PC-3 (cell line): ENCODE data around the gene SF3B2. TPM values are rescaled to one million over a fixed set of nuclear protein-coding genes. Genes with fewer than 3 reads are reported as not detected.

Experiments
- ATAC-seq: fragments of 200-7000 bp; cut with Tn5 transposase; 2 replicates; pipeline ENCODE4 v1.9.1; 2020; ENCODE audit warnings: mild to moderate bottlenecking, moderate library complexity
- BruUV-seq: library from RNA; stranded (reverse); fragments of 400-500 nt; replicated peaks from 2 replicates; lab custom pipeline; 2021; lab: Mats Ljungman, UMichigan
- CTCF ChIA-PET: fragments of 300-600 bp; sonication (Branson Sonifier 250); formaldehyde crosslinking; loops from one replicate; lab custom pipeline; 2022; ENCODE audit warnings: antibody characterized with exemption; lab: Charles Lee
- POLR2A ChIA-PET: fragments of 300-600 bp; sonication (Branson Sonifier 250); formaldehyde crosslinking; loops from one replicate; lab custom pipeline; 2022; ENCODE audit warnings: antibody characterized with exemption; ENCODE audit not compliant: unreplicated experiment; lab: Charles Lee
- DNase-seq: peaks from one replicate; pipeline ENCODE4 v3.0.0-alpha.2; 2015
- H2AFZ ChIP-seq: fragments of 300-600 bp; sonication (generic); 2 replicates; pipeline ENCODE4 v1.6.0; 2016; ENCODE audit warnings: antibody characterized with exemption, low read length
- H3F3A ChIP-seq: fragments of 300-600 bp; sonication (generic); one replicate; pipeline ENCODE4 v1.6.0; 2017; ENCODE audit warnings: antibody characterized with exemption, low read length, control low read depth, mild to moderate bottlenecking; ENCODE audit not compliant: unreplicated experiment
- H3K27ac ChIP-seq: fragments of 300-600 bp; sonication (generic); 2 replicates; pipeline ENCODE4 v1.5.1; 2016; ENCODE audit warnings: mild to moderate bottlenecking, low read length
- H3K27me3 ChIP-seq: fragments of 300-600 bp; sonication (generic); 2 replicates; pipeline ENCODE4 v1.6.1; 2016; ENCODE audit warnings: low read length, mixed read lengths
- H3K36me3 ChIP-seq: fragments of 300-600 bp; sonication (generic); 2 replicates; pipeline ENCODE4 v1.6.1; 2016; ENCODE audit warnings: low read depth, mixed run types, low read length, mixed read lengths
- H3K4me1 ChIP-seq: fragments of 300-600 bp; sonication (generic); 2 replicates; pipeline ENCODE4 v1.5.1; 2016; ENCODE audit warnings: low read length; ENCODE audit not compliant: insufficient read depth
- H3K4me2 ChIP-seq: fragments of 300-600 bp; sonication (generic); 2 replicates; pipeline ENCODE4 v1.6.0; 2016; ENCODE audit warnings: low read length
- H3K4me3 ChIP-seq: fragments of 300-600 bp; sonication (generic); 2 replicates; pipeline ENCODE4 v1.5.1; 2016; ENCODE audit warnings: mild to moderate bottlenecking, low read length, mixed read lengths
- H3K79me2 ChIP-seq: fragments of 300-600 bp; sonication (generic); 2 replicates; pipeline ENCODE4 v1.6.1; 2017; ENCODE audit warnings: low read length, mixed read lengths
- H3K9ac ChIP-seq: fragments of 300-600 bp; sonication (generic); 2 replicates; pipeline ENCODE4 v1.6.0; 2016; ENCODE audit warnings: mild to moderate bottlenecking, low read length
- H3K9me2 ChIP-seq: fragments of 300-600 bp; sonication (generic); replicated peaks from 2 replicates; pipeline ENCODE4 v1.6.1; 2016; ENCODE audit warnings: mixed run types, low read length, mixed read lengths
- H3K9me3 ChIP-seq: fragments of 300-600 bp; sonication (generic); 2 replicates; pipeline ENCODE4 v1.6.1; 2016; ENCODE audit warnings: low read length, mixed read lengths
- H4K20me1 ChIP-seq: fragments of 300-600 bp; sonication (generic); 2 replicates; pipeline ENCODE4 v1.6.1; 2016; ENCODE audit warnings: low read length, mixed read lengths
- CTCF ChIP-seq: fragments of 300-600 bp; sonication (generic); conservative IDR thresholded peaks from 2 replicates; pipeline ENCODE4 v1.5.1; 2017; ENCODE audit warnings: antibody characterized with exemption, low read depth, mild to moderate bottlenecking, low read length
- EZH2 ChIP-seq: fragments of 300-600 bp; sonication (generic); IDR thresholded peaks from one replicate; pipeline ENCODE4 v1.6.1; 2017; ENCODE audit warnings: antibody characterized with exemption, mild to moderate bottlenecking, low read length; ENCODE audit not compliant: unreplicated experiment
- EZH2phosphoT487 ChIP-seq: fragments of 300-600 bp; sonication (generic); IDR thresholded peaks from 2 replicates; pipeline ENCODE4 v1.6.1; 2018; ENCODE audit warnings: mild to moderate bottlenecking, antibody characterized with exemption, low read length, borderline replicate concordance
- intact Hi-C: fragments of 100-400 bp; cut with micrococcal nuclease; formaldehyde crosslinking; loops from 2 replicates; pipeline ENCODE4 v1.9.0; 2023
- total RNA-seq: library from RNA; depleted of rRNA; stranded (reverse); fragments of >200 nt; gene quantifications from 2 replicates; pipeline ENCODE4 v1.2.3, GENCODE V29; 2014

Gene SF3B2
- total RNA-seq, 1 experiment from 2014 or later = 241 TPM

- CTCF ChIA-PET = interaction anchor here (0.7 kb wide), 1 partner anchor 208 kb away, joined by 3 read pairs; no protein-coding TSS in a partner anchor
- H3K27me3 ChIP-seq = no peaks in the 10 kb centered on the region
- no peaks in the 10 kb centered on the region for H4K20me1 ChIP-seq
- H3K9me2 ChIP-seq = no peaks in the 10 kb centered on the region
- peaks cover 18% of the 10 kb centered on the region for H3K4me1 ChIP-seq
- peaks cover 37% of the 10 kb centered on the region for H3K79me2 ChIP-seq
- peak overlapping the region; percentile 85 for H3K4me2 ChIP-seq
- H3K9ac ChIP-seq = peak overlapping the region; percentile 77
- no peak for DNase-seq
- TF ChIP-seq CTCF = no peak
- no peak for TF ChIP-seq EZH2
- no peak for TF ChIP-seq EZH2phosphoT487
- POLR2A ChIA-PET = interaction anchor here (0.6 kb wide), 2 partner anchors 332 to 379 kb away, joined by 3 to 16 read pairs; no protein-coding TSS in a partner anchor
- peak overlapping the region; percentile 93 for H3K4me3 ChIP-seq
- BruUV-seq = TSS peak; percentile 98
- H3K27ac ChIP-seq = peak overlapping the region; percentile 49
- H3K9me3 ChIP-seq = no peaks in the 10 kb centered on the region
- no peaks in the 10 kb centered on the region for H3F3A ChIP-seq
- peak overlapping the region; percentile 76 for H2AFZ ChIP-seq
- peaks cover 18% of the 10 kb centered on the region for H3K36me3 ChIP-seq
- intact Hi-C loops = no loop called here
- ATAC-seq = no peak
Measured at GRCh38 chr11:66051371-66051765, 796 bp upstream of the SF3B2 start.

GRCh38 chr11:66052664-66052982, 459 bp downstream of the SF3B2 start:
- peaks cover 30% of the 10 kb centered on the region for H3K36me3 ChIP-seq
- H3K9ac ChIP-seq = peak overlapping the region; percentile 94
- peak overlapping the region; percentile 90 for H3K4me2 ChIP-seq
- H3K27me3 ChIP-seq = no peaks in the 10 kb centered on the region
- POLR2A ChIA-PET = no interaction called here
- H3F3A ChIP-seq = no peaks in the 10 kb centered on the region
- ATAC-seq (no peak), DNase-seq (no peak)
- peaks cover 37% of the 10 kb centered on the region for H3K79me2 ChIP-seq
- H2AFZ ChIP-seq = peak overlapping the region; percentile 72
- CTCF ChIA-PET = no interaction called here
- H3K27ac ChIP-seq = peak overlapping the region; percentile 28
- H3K4me1 ChIP-seq = peaks cover 18% of the 10 kb centered on the region
- BruUV-seq = TSS peak; percentile 72
- H3K9me2 ChIP-seq = no peaks in the 10 kb centered on the region
- TF ChIP-seq EZH2 = no peak
- no peak for TF ChIP-seq CTCF
- no peak for TF ChIP-seq EZH2phosphoT487
- H3K4me3 ChIP-seq = peak overlapping the region; percentile 93
- intact Hi-C loops = loop anchor here (2.0 kb wide), 1 partner anchor 50 kb away; the partner anchor contains the start of genes BANF1 and EIF1AD
- no peaks in the 10 kb centered on the region for H4K20me1 ChIP-seq
- no peaks in the 10 kb centered on the region for H3K9me3 ChIP-seq

GRCh38 chr11:66055021-66055420, 2.9 kb downstream of the SF3B2 start:
- Histone ChIP-seq H3K9me2 (no peaks in the 10 kb centered on the region), H3K4me3 (no peak overlapping the region), H3K4me2 (no peak overlapping the region), H3K27me3 (no peaks in the 10 kb centered on the region), H3K27ac (no peak overlapping the region), H3K36me3 (peaks cover 52% of the 10 kb centered on the region), H4K20me1 (no peaks in the 10 kb centered on the region), H3K9me3 (no peaks in the 10 kb centered on the region), H3F3A (no peaks in the 10 kb centered on the region), H3K79me2 (peaks cover 37% of the 10 kb centered on the region), H3K4me1 (peaks cover 18% of the 10 kb centered on the region), H3K9ac (no peak overlapping the region), H2AFZ (no peak overlapping the region)
- POLR2A ChIA-PET = no interaction called here
- CTCF ChIA-PET = no interaction called here
- DNase-seq (no peak), ATAC-seq (no peak)
- BruUV-seq = no TSS peak
- no peak for TF ChIP-seq CTCF
- TF ChIP-seq EZH2phosphoT487 = no peak
- no peak for TF ChIP-seq EZH2
- intact Hi-C loops = no loop called here
